Hepatocyte (in vitro differentiated cells): ENCODE results near the gene KCNS1. TPM values are rescaled to one million over a fixed set of nuclear protein-coding genes. Genes with fewer than 3 reads are reported as not detected.

ENCODE experiments used
- DNase-seq: peaks from one replicate; pipeline ENCODE4 v3.0.0-alpha.2; 2016; ENCODE audit warnings: low spot score
- H2AFZ ChIP-seq: fragments of 200-600 bp; sonication (generic); 2 replicates; pipeline ENCODE4 v1.6.0; 2016; ENCODE audit warnings: antibody characterized with exemption, mild to moderate bottlenecking
- H3K27ac ChIP-seq: fragments of 200-600 bp; sonication (generic); 2 replicates; pipeline ENCODE4 v1.5.1; 2016; ENCODE audit warnings: mild to moderate bottlenecking
- H3K27me3 ChIP-seq: fragments of 200-600 bp; sonication (generic); 2 replicates; pipeline ENCODE4 v1.6.1; 2016
- H3K36me3 ChIP-seq: fragments of 200-600 bp; sonication (generic); replicated peaks from 2 replicates; pipeline ENCODE4 v1.5.1; 2016; ENCODE audit warnings: low read depth; ENCODE audit not compliant: insufficient read depth
- H3K4me1 ChIP-seq: fragments of 200-600 bp; sonication (generic); 2 replicates; pipeline ENCODE4 v1.5.1; 2016; ENCODE audit warnings: mild to moderate bottlenecking, moderate library complexity; ENCODE audit not compliant: insufficient read depth
- H3K4me2 ChIP-seq: fragments of 200-600 bp; sonication (generic); 2 replicates; pipeline ENCODE4 v1.6.0; 2016
- H3K4me3 ChIP-seq: fragments of 200-600 bp; sonication (generic); 2 replicates; pipeline ENCODE4 v1.5.1; 2016; ENCODE audit warnings: mild to moderate bottlenecking
- H3K79me2 ChIP-seq: fragments of 200-600 bp; sonication (generic); 2 replicates; pipeline ENCODE4 v1.6.0; 2017; ENCODE audit warnings: mild to moderate bottlenecking
- H3K9me2 ChIP-seq: fragments of 200-600 bp; sonication (generic); replicated peaks from 2 replicates; pipeline ENCODE4 v1.6.0; 2017; ENCODE audit warnings: mild to moderate bottlenecking; ENCODE audit not compliant: insufficient read depth
- H3K9me3 ChIP-seq: fragments of 200-600 bp; sonication (generic); 2 replicates; pipeline ENCODE4 v1.5.1; 2016; ENCODE audit warnings: low read depth, mild to moderate bottlenecking
- H4K20me1 ChIP-seq: fragments of 200-600 bp; sonication (generic); 2 replicates; pipeline ENCODE4 v1.6.0; 2016; ENCODE audit warnings: mild to moderate bottlenecking; ENCODE audit not compliant: insufficient read depth, poor library complexity, severe bottlenecking
- CTCF ChIP-seq: fragments of 200-600 bp; sonication (generic); IDR thresholded peaks from 2 replicates; pipeline ENCODE4 v1.5.1; 2016; ENCODE audit warnings: antibody characterized with exemption, mild to moderate bottlenecking; ENCODE audit not compliant: poor library complexity
- EZH2 ChIP-seq: fragments of 200-600 bp; sonication (generic); IDR thresholded peaks from 2 replicates; pipeline ENCODE4 v1.6.1; 2016; ENCODE audit warnings: antibody characterized with exemption, mild to moderate bottlenecking, borderline replicate concordance
- EZH2phosphoT487 ChIP-seq: fragments of 200-600 bp; sonication (generic); IDR thresholded peaks from one replicate; pipeline ENCODE4 v1.6.1; 2018; ENCODE audit warnings: antibody characterized with exemption, mild to moderate bottlenecking, low read depth, moderate library complexity; ENCODE audit not compliant: unreplicated experiment, severe bottlenecking
- WGBS: methylation state at CpG from one replicate; pipeline ENCODE4 v1.1.6; 2016; ENCODE audit warnings: low lambda C conversion rate; ENCODE audit errors: missing lambda C conversion rate; 5-methylcytosine and 5-hydroxymethylcytosine counted together
- polyA plus RNA-seq: library from polyadenylated mRNA; unstranded; fragments of >200 nt; fragmentation: Nextera tagmentation; extraction: Ambion mirVana; gene quantifications from 2 replicates; pipeline ENCODE4 v1.2.1, GENCODE V29; 2016
- total RNA-seq: library from RNA; depleted of rRNA; stranded (reverse); fragments of >200 nt; gene quantifications from 2 replicates; pipeline ENCODE4 v1.2.3, GENCODE V29; 2014

KCNS1 gene
- total and polyA plus RNA-seq, 2 experiments from 2014 or later, result 0.42 to 0.43 TPM

- Histone ChIP-seq H3K4me1 (no peaks in the 10 kb centered on the region), H2AFZ (no peak within 1 kb of the TSS), H3K4me2 (no peak within 1 kb of the TSS), H3K27me3 (no peaks in the 10 kb centered on the region), H3K79me2 (no peaks in the 10 kb centered on the region), H3K9me3 (no peaks in the 10 kb centered on the region), H3K36me3 (no peaks in the 10 kb centered on the region), H4K20me1 (no peaks in the 10 kb centered on the region), H3K4me3 (no peak within 1 kb of the TSS), H3K27ac (no peak within 1 kb of the TSS), H3K9me2 (no peaks in the 10 kb centered on the region)
- TF ChIP-seq EZH2phosphoT487 (no peak), EZH2 (no peak), CTCF (no peak)
- no peak for DNase-seq
- WGBS, result 59% methylated on average over 16 of the region's 16 CpGs
These were observed 13.8 kb upstream of the KCNS1 start, which contains the start of gene WFDC5 for GRCh38 chr20:45114465-45115385. Gene WFDC5 (minus strand): TSS chr20:45115174. CDS start chr20:45115083, 91 bp downstream.

GRCh38 chr20:45113865-45114264, 12.9 kb upstream of the KCNS1 start:
- no peaks in the 10 kb centered on the region for H3K79me2 ChIP-seq
- no peaks in the 10 kb centered on the region for H3K4me1 ChIP-seq
- 86% methylated on average over 3 of the region's 3 CpGs for WGBS
- H4K20me1 ChIP-seq, result no peaks in the 10 kb centered on the region
- DNase-seq, result no peak
- no peak overlapping the region for H3K27ac ChIP-seq
- H3K4me2 ChIP-seq, result no peak overlapping the region
- H3K36me3 ChIP-seq, result no peaks in the 10 kb centered on the region
- TF ChIP-seq CTCF (no peak), EZH2phosphoT487 (no peak), EZH2 (no peak)
- no peaks in the 10 kb centered on the region for H3K9me3 ChIP-seq
- H2AFZ ChIP-seq, result no peak overlapping the region
- H3K4me3 ChIP-seq, result no peak overlapping the region
- H3K27me3 ChIP-seq, result no peaks in the 10 kb centered on the region
- H3K9me2 ChIP-seq, result no peaks in the 10 kb centered on the region

GRCh38 chr20:45112754-45113153, 11.8 kb upstream of the KCNS1 start:
- no peaks in the 10 kb centered on the region for H3K27me3 ChIP-seq
- no peaks in the 10 kb centered on the region for H3K79me2 ChIP-seq

More at GRCh38 chr20:45112754-45113153, 11.8 kb upstream of the KCNS1 start:
- Histone ChIP-seq H2AFZ (no peak overlapping the region), H3K9me2 (no peaks in the 10 kb centered on the region), H3K4me1 (no peaks in the 10 kb centered on the region), H3K4me3 (no peak overlapping the region), H3K27ac (no peak overlapping the region), H4K20me1 (no peaks in the 10 kb centered on the region), H3K36me3 (no peaks in the 10 kb centered on the region), H3K9me3 (no peaks in the 10 kb centered on the region), H3K4me2 (no peak overlapping the region)
- TF ChIP-seq EZH2 (no peak), EZH2phosphoT487 (no peak), CTCF (no peak)
- DNase-seq, result no peak
